GM21737 (cell line): ENCODE data around the gene MGST2.

Source experiments
- ATAC-seq: cut with Tn5 transposase; IDR thresholded peaks from one replicate; pipeline ENCODE4 v1.9.1; 2021; ENCODE audit warnings: mild to moderate bottlenecking, moderate library complexity; ENCODE audit not compliant: unreplicated experiment

Gene MGST2

DNA sequence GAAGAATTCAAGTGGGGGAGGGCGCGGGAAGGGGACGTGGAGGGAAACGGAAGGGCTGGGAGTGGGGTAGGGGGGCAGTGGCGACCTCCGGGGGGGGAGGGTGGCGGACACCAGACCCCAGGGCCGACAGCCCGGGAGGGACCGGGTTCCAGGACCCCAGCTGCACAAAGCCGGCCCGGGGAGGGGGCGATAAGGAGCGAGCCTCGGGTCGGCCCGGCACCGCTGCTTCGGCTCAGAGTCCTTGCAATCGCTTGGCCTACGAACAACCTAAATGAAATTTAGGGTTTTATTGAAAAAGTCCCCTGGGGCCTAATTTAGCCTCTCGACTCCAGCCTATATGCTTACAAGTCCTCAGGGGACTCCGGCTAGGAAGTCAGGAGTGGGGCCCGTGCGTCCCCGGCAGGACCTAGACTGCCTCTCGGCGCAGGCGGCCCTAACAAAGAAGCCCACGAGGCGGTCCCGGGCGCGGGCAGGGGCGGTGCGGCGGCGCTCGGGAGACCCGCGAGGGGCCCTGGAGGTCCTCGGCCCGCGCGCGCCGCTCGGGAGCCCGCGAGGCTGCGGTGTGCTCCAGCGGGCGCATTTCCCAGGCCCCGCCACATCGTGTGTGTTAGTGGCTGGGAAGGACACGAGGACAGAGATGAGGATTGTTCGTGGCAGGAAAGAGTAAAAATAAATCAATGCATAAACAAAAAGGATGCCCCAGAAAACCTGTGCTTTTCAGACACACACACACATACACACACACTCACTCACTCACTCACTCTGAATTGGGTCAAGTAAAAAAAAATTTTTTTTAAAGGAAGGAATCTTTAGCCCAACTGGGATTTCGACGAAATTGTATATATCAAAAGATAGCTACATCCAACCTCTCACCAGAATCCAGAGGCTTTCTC, 70.0 kb downstream of the MGST2 start:
- ATAC-seq = no peak

DNA sequence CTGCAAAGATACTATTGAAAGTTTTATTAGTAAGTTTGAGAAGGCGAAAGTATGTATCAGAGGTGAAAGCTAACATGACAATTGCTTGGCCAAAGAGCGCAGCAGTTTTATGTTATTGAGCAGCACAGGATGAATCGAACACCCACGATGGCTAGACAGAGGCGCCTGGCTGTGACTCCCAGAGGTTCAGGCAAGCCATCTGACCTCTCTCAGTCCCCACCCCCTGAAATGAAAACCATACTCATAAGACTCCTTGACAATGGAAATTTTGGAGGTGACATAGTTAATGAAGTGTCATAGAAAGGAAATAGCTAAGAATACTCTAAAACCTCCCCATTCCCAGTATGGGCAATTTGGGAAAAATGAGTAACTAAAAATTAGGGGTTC, 70.6 kb downstream of the MGST2 start:
- ATAC-seq = no peak

GRCh38 chr4:139736661-139737060, 71.0 kb downstream of the MGST2 start:
- ATAC-seq = no peak

DNA sequence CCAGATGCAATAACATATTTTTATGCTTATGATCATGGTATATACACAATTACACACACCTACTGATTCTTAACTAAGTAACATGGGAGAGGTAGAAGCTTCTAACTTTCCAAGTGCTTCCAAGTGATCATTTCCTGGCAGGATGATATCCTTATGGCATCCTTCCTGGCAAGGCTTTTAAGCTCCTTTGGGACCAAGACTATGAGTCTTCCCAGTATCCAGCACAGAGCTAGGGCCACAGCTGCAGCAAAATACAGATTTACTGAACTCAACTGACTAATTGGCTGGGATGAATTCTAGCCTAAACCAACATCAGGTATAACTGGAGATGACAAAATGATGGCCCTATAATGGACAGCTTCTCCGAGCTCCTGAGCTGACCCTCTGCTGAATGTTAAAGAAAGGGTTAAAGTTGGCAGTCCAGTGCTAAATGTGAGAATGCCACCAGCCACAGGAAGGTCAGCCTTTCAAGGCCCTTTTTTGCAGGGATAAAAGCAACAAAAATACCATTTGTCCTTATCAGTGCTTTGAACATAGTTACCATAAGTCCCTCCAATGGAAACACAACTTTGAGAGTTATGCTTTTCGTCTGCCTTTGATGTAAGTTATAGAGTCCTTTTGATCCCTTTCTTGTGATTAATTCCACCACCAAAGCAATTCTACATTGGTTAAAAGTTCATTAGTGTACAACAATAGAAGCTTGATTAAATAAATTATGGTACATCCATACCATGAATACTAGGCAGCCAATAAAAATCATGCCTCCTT, 73.4 kb downstream of the MGST2 start:
- ATAC-seq = no peak

DNA sequence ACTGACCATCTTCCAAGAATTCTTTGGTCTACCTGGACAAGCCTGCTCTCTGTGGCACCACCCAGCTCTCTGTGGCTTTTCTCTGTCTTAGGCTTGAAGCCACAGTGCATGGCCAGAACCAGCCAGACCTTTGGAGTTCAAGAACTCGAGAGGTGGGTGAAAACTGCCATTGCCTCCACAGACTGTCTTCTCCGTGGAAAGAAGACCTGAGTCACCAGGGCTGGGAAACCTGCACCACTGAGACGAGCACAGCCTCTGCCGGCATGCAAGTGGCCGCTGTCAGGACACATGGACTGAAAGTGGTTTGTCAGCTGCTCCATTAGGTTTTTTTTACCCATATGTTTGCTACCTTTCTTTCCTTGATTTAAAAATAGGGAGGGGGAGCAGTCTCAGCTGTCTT, 74.5 kb downstream of the MGST2 start:
- no peak for ATAC-seq

- no peak for ATAC-seq
These were observed 75.0 kb downstream of the MGST2 start for GRCh38 chr4:139740531-139741041.

- ATAC-seq = no peak
These were observed 77.4 kb downstream of the MGST2 start for GRCh38 chr4:139743027-139743426.

- no peak for ATAC-seq
These were observed 78.6 kb downstream of the MGST2 start for GRCh38 chr4:139744232-139744631.

- no peak for ATAC-seq
These were observed 79.6 kb downstream of the MGST2 start for GRCh38 chr4:139745111-139745639.

- ATAC-seq = no peak
These were observed 81.0 kb downstream of the MGST2 start for GRCh38 chr4:139746431-139747171.

GRCh38 chr4:139749338-139749737, 83.7 kb downstream of the MGST2 start:
- ATAC-seq = no peak

DNA sequence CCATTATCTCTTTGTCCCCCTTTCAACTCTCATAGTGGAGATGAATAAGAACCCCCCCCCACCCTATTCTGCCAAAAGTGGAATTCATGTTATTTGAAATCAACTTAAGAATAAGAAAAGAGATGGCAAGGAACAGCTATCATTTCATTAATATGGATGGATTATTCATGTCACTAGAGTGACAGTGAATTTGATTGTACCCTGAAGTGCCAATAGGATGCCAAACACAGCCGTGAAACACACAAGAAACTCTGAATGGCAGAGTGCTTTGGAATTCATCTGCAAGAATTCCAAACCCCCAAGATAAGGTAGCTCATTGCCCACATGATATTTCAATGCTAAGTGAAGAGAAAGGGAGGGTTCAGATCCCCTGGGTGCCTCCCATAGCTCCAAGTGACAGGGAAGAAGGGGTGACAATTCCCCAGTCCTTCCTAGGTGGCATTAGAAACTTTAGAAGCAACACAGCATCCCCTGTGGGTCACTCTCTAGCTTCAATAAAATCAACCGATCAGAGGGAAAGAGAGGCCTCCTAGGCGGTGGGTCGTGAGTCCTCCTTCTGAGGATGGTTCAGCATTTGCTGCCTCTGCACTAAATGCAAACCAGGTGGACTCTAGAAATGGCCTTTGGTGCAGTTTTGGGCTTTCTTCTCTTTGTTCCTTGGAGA, 84.3 kb downstream of the MGST2 start:
- no peak for ATAC-seq

DNA sequence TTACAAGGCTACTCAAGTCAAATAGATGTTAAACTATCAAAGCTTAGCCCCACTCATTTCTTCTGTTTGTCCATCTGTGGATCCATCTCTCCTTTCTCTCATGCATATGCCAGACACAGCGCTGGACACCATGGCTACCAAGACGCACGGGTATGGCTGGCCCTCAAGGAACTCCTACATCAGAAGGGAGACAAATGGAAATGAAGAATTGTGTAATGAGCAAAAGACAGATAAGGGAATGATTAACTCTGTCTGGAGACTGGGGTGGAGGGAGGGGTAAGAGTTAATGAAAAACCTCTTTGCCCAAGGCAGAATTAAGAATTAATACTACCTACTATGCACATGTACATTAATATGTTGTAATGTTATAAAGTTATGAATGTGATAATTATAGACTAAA, 88.1 kb downstream of the MGST2 start:
- ATAC-seq = no peak
